OCI-LY1 (cell line): ENCODE data around the gene TNRC6A.

Experiments used
- CTCF ChIP-seq: fragments of 200-600 bp; sonication (generic), shearing (Covaris generic); IDR thresholded peaks from 2 replicates; pipeline ENCODE4 v1.5.1; 2017; ENCODE audit warnings: mild to moderate bottlenecking, antibody characterized with exemption, low read length, moderate library complexity, mixed read lengths
- EZH2 ChIP-seq: fragments of 200-600 bp; sonication (generic), shearing (Covaris generic); IDR thresholded peaks from 2 replicates; pipeline ENCODE4 v1.8.0; 2017; ENCODE audit warnings: borderline replicate concordance, mixed run types, mild to moderate bottlenecking, antibody characterized with exemption, low read length, moderate library complexity, mixed read lengths

- TF ChIP-seq CTCF: no peak
- no peak for TF ChIP-seq EZH2
These were observed 19.9 kb downstream of the TNRC6A start for GRCh38 chr16:24749310-24749709.
